ENCODE results near the gene ZFHX3.

DNA sequence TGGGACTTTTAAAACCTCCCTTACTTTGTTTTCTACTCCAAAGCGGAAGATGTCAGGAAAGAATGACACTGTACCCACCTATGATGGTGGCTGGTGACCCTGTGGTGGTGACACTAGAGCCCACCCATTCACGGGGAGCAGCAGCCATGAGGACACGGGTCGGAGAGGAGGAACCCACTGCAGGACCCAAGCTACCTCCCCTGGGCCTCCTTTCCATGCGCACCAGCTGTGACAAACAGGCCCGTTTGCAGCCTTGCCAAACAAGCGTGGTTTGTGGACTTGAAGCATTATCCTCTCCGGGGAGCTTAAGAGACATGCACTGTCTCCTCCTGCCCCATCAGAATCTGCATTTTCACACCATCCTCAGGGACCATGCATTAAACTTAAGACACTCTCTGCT lies 85.6 kb downstream of the ZFHX3 start:
- TF ChIP-seq, protein P1, sequence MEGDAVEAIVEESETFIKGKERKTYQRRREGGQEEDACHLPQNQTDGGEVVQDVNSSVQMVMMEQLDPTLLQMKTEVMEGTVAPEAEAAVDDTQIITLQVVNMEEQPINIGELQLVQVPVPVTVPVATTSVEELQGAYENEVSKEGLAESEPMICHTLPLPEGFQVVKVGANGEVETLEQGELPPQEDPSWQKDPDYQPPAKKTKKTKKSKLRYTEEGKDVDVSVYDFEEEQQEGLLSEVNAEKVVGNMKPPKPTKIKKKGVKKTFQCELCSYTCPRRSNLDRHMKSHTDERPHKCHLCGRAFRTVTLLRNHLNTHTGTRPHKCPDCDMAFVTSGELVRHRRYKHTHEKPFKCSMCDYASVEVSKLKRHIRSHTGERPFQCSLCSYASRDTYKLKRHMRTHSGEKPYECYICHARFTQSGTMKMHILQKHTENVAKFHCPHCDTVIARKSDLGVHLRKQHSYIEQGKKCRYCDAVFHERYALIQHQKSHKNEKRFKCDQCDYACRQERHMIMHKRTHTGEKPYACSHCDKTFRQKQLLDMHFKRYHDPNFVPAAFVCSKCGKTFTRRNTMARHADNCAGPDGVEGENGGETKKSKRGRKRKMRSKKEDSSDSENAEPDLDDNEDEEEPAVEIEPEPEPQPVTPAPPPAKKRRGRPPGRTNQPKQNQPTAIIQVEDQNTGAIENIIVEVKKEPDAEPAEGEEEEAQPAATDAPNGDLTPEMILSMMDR (IDR thresholded peaks at IDR 0.05), result no peak
- no peak for TF ChIP-seq POLR2A (IDR thresholded peaks at IDR 0.05)

Measured in uterus (tissue), 2 donors.